Skin of body (tissue), 2 donors: ENCODE measurements around the gene PLB1. TPM values are rescaled to one million over a fixed set of nuclear protein-coding genes. Genes with fewer than 3 reads are reported as not detected.

ENCODE experiments used
- DNase-seq: peaks from one replicate; lab custom pipeline; 2025; lab: John Stamatoyannopoulos, UW
- total RNA-seq: library from RNA; depleted of rRNA; stranded (reverse); fragments of >200 nt; gene quantifications from one replicate; pipeline ENCODE4 v1.2.3, GENCODE V29; 2014

Gene PLB1
- total RNA-seq, 1 donor from 2014 or later: 7.2 TPM

DNA sequence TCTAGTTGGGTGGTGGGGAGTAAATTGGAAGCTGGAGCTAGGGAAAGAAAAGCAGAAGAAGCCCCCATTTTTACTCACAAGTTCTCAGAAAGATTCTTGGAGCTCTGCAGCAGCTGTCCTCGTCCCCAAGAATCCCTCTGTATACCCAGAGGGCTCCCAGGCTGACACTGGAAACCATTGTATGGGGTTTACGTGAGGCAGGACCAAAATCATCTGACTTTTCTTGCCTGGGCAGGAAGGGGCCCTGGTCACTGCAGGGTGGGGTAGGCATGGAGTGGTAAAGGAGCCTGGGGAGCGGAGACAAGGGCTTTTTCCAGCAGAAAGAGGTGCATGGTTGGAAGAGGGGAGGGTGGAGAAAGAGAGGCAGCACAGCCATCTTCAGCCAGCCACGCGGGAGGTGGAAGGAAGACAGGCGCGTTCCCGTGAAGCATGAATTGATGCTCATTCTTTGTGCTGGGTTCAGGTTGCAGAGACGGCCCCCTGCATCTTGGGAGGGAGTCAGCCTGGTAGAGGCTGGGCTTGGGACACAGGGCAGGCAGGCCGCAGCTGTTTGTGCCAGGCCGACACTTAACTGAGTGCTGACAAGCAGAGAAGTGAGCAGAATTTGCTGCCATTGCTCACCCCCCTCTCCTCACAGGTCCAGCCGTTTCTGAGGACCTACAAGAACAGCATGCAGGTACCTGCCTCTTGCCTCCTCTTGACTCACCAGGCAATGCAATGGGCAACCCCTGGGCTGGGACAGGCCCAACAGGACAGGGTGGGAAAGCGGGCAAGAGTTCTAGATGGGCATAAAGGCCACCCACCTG, 94.8 kb downstream of the PLB1 start:
- no peak for DNase-seq

GRCh38 chr2:28591711-28592335, 96.0 kb downstream of the PLB1 start:
- DNase-seq: no peak

DNA sequence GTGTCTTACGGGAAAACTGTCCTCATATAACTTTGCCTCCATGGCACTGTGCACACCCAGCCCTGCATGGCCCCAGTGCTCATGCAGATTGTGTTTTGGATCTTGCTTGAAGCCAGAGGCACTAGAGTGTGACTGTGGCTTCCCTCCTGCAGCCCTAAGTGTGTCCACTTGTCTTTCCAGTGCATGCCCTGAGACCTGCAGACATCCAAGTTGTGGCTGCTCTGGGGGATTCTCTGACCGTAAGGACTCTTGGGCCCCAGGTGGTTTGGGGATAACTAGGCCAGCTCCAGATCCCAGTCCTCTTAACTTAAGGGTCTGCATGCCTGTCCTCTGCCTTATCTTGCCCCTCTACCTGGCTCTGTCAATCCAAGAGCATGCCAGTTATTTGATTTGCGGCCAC, 96.6 kb downstream of the PLB1 start:
- DNase-seq: no peak

- no peak for DNase-seq
Measured at GRCh38 chr2:28593160-28593755, 97.4 kb downstream of the PLB1 start.

DNA sequence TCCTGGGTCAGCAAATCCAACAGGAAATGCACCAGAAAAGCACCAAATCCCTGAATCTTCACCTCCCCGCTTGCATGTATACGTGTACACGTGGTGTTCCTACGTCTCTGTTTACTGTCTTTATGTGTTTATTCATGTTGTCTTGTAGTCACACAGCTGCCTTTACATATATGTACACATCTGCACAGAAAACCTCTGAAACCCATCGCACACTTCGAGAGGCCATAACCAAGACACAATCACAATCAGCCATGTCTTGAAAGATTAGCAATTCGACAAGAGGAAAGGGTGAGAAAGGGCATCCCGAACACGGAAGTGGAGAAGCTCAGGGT, 98.1 kb downstream of the PLB1 start:
- DNase-seq: no peak

GRCh38 chr2:28594332-28595108, 98.7 kb downstream of the PLB1 start:
- DNase-seq: peak; percentile 38

DNA sequence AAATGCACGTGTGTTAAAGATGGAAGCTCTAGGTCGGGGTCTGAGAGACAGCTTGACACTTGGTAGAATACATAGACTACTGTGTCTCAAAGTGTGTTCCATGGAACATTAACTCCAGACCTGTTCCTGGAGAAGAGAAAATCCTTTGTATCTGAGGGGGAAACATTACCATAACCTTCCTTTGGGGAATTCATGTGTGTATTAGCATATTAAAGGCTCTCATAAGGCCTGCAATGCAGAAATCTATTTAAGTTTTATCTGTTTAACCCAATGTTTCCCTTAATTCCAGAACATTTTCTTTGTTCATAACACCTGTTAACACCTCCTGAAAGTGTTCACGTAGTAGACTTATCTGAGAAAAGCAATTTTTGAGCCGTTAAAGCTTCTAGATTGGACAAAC, 99.5 kb downstream of the PLB1 start:
- no peak for DNase-seq

DNA sequence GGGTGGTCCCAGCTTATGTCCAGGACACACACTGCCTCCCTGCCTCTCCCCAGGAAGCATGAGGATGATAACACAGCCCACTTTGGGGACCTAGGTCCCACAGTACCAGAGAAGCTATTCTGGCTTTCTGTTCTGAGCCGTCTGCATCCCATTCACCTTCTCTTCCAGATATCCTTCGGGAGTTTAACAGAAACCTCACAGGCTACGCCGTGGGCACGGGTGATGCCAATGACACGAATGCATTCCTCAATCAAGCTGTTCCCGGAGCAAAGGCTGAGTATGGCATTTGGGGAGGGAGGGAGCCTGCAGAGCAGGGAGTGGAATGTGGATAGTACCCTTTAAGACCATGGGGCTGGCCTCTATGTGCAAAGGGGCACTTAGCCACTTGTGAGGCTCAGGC, 102.6 kb downstream of the PLB1 start:
- no peak for DNase-seq

GRCh38 chr2:28600181-28600580, 104.3 kb downstream of the PLB1 start:
- DNase-seq: no peak

DNA sequence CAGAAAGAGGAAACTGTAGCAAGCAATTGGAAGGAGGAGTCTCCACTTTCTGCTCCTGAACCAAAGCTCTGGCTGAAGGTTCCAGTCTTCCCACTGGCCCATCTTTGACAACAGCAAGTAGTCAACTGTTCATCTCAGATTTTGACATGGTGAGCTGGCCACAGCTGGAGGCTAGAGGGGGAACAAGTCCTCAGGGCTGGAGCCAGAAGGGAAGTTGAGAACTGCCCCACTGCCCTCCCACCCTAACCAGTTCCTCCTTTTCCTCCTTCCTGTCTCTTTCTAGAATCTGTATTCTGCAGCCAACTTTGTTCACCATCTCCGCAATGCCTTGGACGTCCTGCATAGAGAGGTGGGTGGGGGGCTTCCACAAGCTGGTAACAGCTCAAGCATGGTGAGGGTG, 105.8 kb downstream of the PLB1 start:
- DNase-seq: no peak

DNA sequence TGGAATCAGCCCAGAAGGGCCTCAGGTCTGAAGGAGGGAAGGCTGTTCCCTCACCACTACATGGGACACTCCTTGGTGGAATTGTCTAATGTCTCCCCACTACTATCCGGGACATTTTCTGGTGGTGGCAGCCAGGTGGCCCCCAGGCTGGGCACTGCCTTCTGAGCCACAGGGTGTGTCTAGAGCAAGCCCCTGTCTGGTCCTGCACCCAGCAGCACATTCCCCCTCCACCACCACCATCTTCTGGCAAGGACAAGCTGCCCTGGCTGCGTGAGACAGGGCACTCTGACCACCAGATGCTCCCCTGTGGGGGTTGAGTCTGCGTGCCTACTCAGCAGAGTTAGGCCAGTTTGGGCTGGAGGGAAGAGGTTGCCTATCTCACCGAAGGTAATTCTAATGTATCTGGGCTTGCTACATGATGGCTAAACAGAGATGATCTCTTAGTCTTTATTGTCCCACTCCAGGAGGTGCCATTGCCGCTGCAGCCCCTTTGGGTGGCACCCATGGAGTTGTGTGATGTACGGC, 106.3 kb downstream of the PLB1 start:
- no peak for DNase-seq

GRCh38 chr2:28602751-28603639, 107.1 kb downstream of the PLB1 start:
- DNase-seq: no peak

- no peak for DNase-seq
Measured at GRCh38 chr2:28603821-28604220, 108.0 kb downstream of the PLB1 start.

DNA sequence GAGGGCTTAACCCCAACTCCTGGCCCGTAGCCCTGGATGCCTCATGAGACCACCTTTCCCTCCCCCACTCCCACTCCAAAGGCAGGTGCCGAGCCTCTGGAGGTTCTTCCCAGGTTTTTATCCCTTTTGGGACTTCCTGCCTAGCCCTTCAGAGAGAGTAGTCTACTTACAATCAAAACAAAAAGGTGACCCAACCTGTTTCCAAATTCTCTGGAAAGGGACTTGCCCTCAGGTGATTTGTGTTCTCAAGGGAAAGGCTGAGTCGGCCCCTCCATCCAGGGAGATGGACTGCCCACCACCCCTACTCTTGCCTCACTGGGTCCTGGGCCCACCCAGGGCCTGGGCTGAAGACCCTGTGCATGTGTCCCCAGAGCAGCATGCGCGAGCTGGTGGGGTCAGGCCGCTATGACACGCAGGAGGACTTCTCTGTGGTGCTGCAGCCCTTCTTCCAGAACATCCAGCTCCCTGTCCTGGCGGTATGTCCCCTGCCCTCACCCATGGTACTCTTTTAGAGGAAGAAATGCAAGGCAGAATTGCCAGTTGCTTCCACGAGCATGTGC, 108.5 kb downstream of the PLB1 start:
- no peak for DNase-seq

DNA sequence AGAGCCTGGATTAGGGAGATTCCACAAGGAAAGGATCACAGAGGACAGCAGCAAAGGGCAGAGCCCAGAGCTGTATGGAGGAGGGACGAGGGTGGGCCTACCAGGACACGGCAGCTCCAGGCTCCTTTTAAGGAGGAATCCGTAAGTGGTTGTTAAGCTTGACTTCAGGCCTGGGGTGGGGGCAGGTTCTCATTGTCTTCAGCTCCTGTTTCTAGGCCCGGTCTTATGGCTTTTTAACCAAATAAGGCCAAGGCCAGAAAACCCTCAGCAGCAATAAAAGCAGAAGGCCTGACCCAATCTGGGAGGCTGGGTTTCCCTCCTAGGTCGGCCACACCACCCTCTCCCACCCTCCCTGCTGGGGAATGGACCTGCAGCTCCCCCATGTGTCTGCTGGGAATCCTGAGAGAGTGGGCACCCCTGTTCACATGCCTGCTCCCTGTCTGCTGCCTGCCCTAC, 111.2 kb downstream of the PLB1 start:
- no peak for DNase-seq

GRCh38 chr2:28607730-28608499, 112.1 kb downstream of the PLB1 start:
- no peak for DNase-seq

- DNase-seq: no peak
Measured at GRCh38 chr2:28608500-28609424, 112.9 kb downstream of the PLB1 start.

- DNase-seq: no peak
Measured at GRCh38 chr2:28610583-28611201, 114.8 kb downstream of the PLB1 start.
